WI38 (cell line): Measurements from ENCODE around the gene CD44.

Source experiments
- H3K4me3 ChIP-seq: 2 replicates; pipeline ENCODE4 v1.5.1; 2011; ENCODE audit warnings: low read depth, mild to moderate bottlenecking, control low read depth, low read length
- CTCF ChIP-seq: IDR thresholded peaks from 2 replicates; pipeline ENCODE4 v1.5.1; 2012; ENCODE audit warnings: low read depth, mild to moderate bottlenecking, control low read depth, low read length

CD44 gene

GRCh38 chr11:35139722-35140282 lies 831 bp downstream of the CD44 start:
- TF ChIP-seq CTCF: no peak
- H3K4me3 ChIP-seq: peak overlapping the region; percentile 100

- no peak for TF ChIP-seq CTCF
- H3K4me3 ChIP-seq: peak overlapping the region; percentile 100
Observed at GRCh38 chr11:35141071-35141470, 2.1 kb downstream of the CD44 start.

DNA sequence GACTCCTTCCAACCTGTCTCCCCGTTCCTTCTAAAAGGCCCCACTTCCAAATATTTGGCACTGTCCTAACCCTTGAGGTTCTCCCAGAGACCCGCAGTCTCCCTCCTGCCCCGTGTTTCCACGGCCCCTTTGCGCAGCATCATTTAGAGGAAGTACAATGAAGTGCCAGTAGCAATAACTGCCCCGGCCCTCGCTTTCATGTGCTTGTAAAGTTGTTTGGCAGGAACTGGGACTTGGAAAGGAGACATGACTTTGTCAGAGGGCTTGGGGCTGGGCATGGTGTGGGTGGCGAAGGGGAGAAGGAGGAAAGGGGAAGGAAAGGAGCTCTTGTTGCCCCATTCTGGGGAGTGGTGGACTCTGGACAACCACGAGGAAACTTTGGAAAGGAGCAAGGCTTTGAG lies 2.6 kb downstream of the CD44 start:
- peak overlapping the region; percentile 100 for H3K4me3 ChIP-seq
- TF ChIP-seq CTCF: no peak

DNA sequence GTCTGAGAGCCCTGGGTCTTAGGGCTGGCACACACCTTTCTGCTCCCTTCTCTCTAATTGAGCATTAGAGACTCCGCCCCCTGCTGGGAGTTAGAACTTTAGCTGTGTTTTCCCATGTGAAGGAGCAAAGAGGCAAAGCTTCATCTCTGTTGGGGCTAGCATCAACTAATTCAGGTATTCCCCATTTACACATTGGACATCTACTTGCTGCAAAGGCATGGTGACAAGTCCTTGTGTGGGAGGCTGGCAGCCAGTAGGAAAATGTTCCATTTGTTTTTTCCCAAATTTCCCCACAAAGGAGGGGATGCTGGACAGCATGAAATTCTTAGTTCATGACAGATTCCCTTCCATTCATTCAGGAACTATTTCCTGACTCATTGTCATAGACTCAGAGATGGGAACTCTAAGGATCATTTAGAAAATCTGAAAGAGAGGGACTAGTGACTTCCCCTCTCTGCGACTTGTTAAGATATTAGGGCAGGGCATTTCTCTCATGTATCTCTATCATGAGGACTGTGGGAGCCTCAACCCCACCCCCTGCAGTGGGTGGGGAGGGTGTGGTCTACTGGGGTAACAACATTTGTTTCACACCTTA lies 3.6 kb downstream of the CD44 start:
- TF ChIP-seq CTCF: peak; percentile 23; the same call in 1 of the 2 replicates
- peak overlapping the region; percentile 100 for H3K4me3 ChIP-seq

GRCh38 chr11:35143297-35144135 lies 4.5 kb downstream of the CD44 start:
- peak overlapping the region; percentile 100 for H3K4me3 ChIP-seq
- no peak for TF ChIP-seq CTCF

DNA sequence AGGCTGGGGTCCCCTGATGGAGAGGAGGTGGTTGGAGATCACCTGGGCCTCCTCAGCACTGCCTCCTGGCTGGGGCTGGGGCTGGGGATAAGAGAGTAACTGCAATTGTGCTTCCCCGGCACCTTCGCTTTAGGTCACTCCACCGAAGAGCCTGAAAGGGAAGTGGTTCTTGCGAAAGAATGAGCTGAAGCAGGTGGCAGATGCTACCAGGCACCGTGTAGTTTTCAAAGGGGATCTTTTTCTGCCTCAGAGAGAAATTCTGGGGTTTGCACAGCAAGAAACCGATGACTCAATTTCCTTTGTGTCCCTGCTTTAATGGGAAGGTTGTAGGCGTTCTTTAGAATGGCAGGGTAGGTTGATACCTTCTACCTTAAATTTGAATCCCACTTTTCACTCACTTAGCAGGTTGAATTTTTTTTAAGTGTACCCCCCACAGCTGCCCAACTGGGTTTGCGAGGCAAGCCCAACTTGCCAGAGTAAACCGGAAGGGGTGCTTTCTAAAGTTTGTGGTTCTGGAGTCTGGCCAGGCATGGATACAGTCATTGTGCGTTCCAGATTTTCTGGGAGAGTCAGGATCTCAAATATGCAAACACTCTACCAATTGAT lies 5.3 kb downstream of the CD44 start:
- no peak for TF ChIP-seq CTCF
- peak overlapping the region; percentile 100 for H3K4me3 ChIP-seq
